VCaP (cell line): Measurements from ENCODE around the gene PACSIN2.
A peak's percentile ranks its signal among the peaks of the same experiment; 100 is the strongest.

Source experiments
- H3K27ac ChIP-seq: fragments of 450-650 bp; 2 replicates; pipeline ENCODE4 v1.5.1; 2017
- CTCF ChIP-seq: fragments of 450-650 bp; conservative IDR thresholded peaks from 2 replicates; pipeline ENCODE4 v1.5.1; 2017; ENCODE audit warnings: mild to moderate bottlenecking, moderate library complexity

PACSIN2 gene

GRCh38 chr22:43004362-43005035 is 10.4 kb downstream of the PACSIN2 start:
- peak overlapping the region; percentile 5; the same call in 1 of the 2 replicates for H3K27ac ChIP-seq

GRCh38 chr22:43002202-43002586 is 12.8 kb downstream of the PACSIN2 start:
- TF ChIP-seq CTCF = no peak
- peak overlapping the region; percentile 34; the same call in 1 of the 2 replicates for H3K27ac ChIP-seq

More at GRCh38 chr22:43004362-43005035, 10.4 kb downstream of the PACSIN2 start:
- no peak for TF ChIP-seq CTCF

GRCh38 chr22:43001271-43002201 is 13.4 kb downstream of the PACSIN2 start:
- no peak for TF ChIP-seq CTCF
- H3K27ac ChIP-seq = peak overlapping the region; percentile 34; the same call in 1 of the 2 replicates

GRCh38 chr22:43000441-43001175 is 14.3 kb downstream of the PACSIN2 start:
- H3K27ac ChIP-seq = no peak overlapping the region; the same call in 1 of the 2 replicates
- TF ChIP-seq CTCF = no peak

GRCh38 chr22:42997582-42998090 is 17.3 kb downstream of the PACSIN2 start:
- TF ChIP-seq CTCF = no peak
- H3K27ac ChIP-seq = peak overlapping the region; percentile 97

GRCh38 chr22:42996646-42997365 is 18.1 kb downstream of the PACSIN2 start:
- peak overlapping the region; percentile 97 for H3K27ac ChIP-seq

GRCh38 chr22:42995654-42996053 is 19.3 kb downstream of the PACSIN2 start:
- peak overlapping the region; percentile 97 for H3K27ac ChIP-seq

More at GRCh38 chr22:42996646-42997365, 18.1 kb downstream of the PACSIN2 start:
- TF ChIP-seq CTCF = no peak
